GM23338 (cell line): ENCODE data around the gene CLEC14A. TPM values are rescaled to one million over a fixed set of nuclear protein-coding genes. Genes with fewer than 3 reads are reported as not detected.

Source experiments
- ATAC-seq: fragments of 200-7000 bp; cut with Tn5 transposase; 3 replicates; pipeline ENCODE4 v1.9.1; 2020
- DNase-seq: peaks from one replicate; pipeline ENCODE4 v3.0.0-alpha.2; 2015; ENCODE audit warnings: low spot score
- H2AFZ ChIP-seq: fragments of 200-600 bp; sonication (generic); 2 replicates; pipeline ENCODE4 v1.8.0; 2016; ENCODE audit warnings: antibody characterized with exemption, mild to moderate bottlenecking, moderate library complexity
- H3F3A ChIP-seq: fragments of 200-600 bp; sonication (generic); replicated peaks from 2 replicates; pipeline ENCODE4 v1.8.0; 2017; ENCODE audit warnings: antibody characterized with exemption, mixed run types, low read depth
- H3K27ac ChIP-seq: fragments of 200-600 bp; sonication (generic); 2 replicates; pipeline ENCODE4 v1.6.1; 2016; ENCODE audit warnings: low read depth
- H3K27me3 ChIP-seq: fragments of 200-600 bp; sonication (generic); 2 replicates; pipeline ENCODE4 v1.8.0; 2016; ENCODE audit warnings: mild to moderate bottlenecking, mixed run types, moderate library complexity; ENCODE audit not compliant: insufficient read depth
- H3K36me3 ChIP-seq: fragments of 200-600 bp; sonication (generic); 2 replicates; pipeline ENCODE4 v1.8.0; 2016; ENCODE audit warnings: mild to moderate bottlenecking; ENCODE audit not compliant: insufficient read depth
- H3K4me1 ChIP-seq: fragments of 200-600 bp; sonication (generic); 2 replicates; pipeline ENCODE4 v1.8.0; 2016; ENCODE audit warnings: mild to moderate bottlenecking, moderate library complexity; ENCODE audit not compliant: insufficient read depth
- H3K4me2 ChIP-seq: fragments of 200-600 bp; sonication (generic); 2 replicates; pipeline ENCODE4 v1.7.1; 2017; ENCODE audit warnings: mixed run types
- H3K4me3 ChIP-seq: fragments of 200-600 bp; sonication (generic); 2 replicates; pipeline ENCODE4 v1.6.1; 2016; ENCODE audit warnings: mixed run types
- H3K79me2 ChIP-seq: fragments of 200-600 bp; sonication (generic); replicated peaks from 2 replicates; pipeline ENCODE4 v1.8.0; 2017; ENCODE audit warnings: mild to moderate bottlenecking; ENCODE audit not compliant: insufficient read depth
- H3K9me2 ChIP-seq: fragments of 200-600 bp; sonication (generic); 2 replicates; pipeline ENCODE4 v1.8.0; 2017; ENCODE audit not compliant: insufficient read depth
- H4K20me1 ChIP-seq: fragments of 200-600 bp; sonication (generic); replicated peaks from 2 replicates; pipeline ENCODE4 v1.8.0; 2017; ENCODE audit warnings: mild to moderate bottlenecking; ENCODE audit not compliant: insufficient read depth
- H3K27ac Mint-ChIP-seq: 2 replicates; pipeline ENCODE4 v1.8.0; 2020; ENCODE audit warnings: inconsistent platforms, mild to moderate bottlenecking, moderate library complexity, mixed read lengths
- H3K27me3 Mint-ChIP-seq: 3 replicates; pipeline ENCODE4 v1.8.0; 2022; ENCODE audit warnings: low read depth, mild to moderate bottlenecking, moderate library complexity, mixed read lengths, inconsistent platforms; ENCODE audit not compliant: insufficient read depth, poor library complexity
- H3K36me3 Mint-ChIP-seq: 3 replicates; pipeline ENCODE4 v1.8.0; 2021; ENCODE audit warnings: low read depth, mild to moderate bottlenecking, inconsistent platforms, moderate library complexity, mixed read lengths
- H3K4me1 Mint-ChIP-seq: 3 replicates; pipeline ENCODE4 v1.8.0; 2020; ENCODE audit warnings: mild to moderate bottlenecking, inconsistent platforms, mixed read lengths
- H3K4me3 Mint-ChIP-seq: 3 replicates; pipeline ENCODE4 v1.8.0; 2021; ENCODE audit warnings: moderate library complexity, mild to moderate bottlenecking, inconsistent platforms, mixed read lengths
- H3K9me3 Mint-ChIP-seq: 3 replicates; pipeline ENCODE4 v1.8.0; 2020; ENCODE audit warnings: moderate library complexity, mild to moderate bottlenecking, inconsistent platforms, mixed read lengths
- CREB1 ChIP-seq: fragments of 250-450 bp; sonication (Bioruptor Pico); IDR thresholded peaks from 2 replicates; pipeline ENCODE4 v1.5.0; 2020; ENCODE audit warnings: low read depth, mild to moderate bottlenecking, moderate library complexity
- JUNB ChIP-seq: IDR thresholded peaks from one replicate; pipeline ENCODE4 v1.6.1; 2016; ENCODE audit warnings: antibody characterized with exemption; ENCODE audit not compliant: unreplicated experiment
- NANOG ChIP-seq: IDR thresholded peaks from 2 replicates; pipeline ENCODE4 v1.6.1; 2016; ENCODE audit warnings: antibody characterized with exemption, borderline replicate concordance
- STAT1 ChIP-seq: IDR thresholded peaks from one replicate; pipeline ENCODE4 v1.6.1; 2016; ENCODE audit warnings: antibody characterized with exemption; ENCODE audit not compliant: unreplicated experiment
- ZNF114 ChIP-seq: fragments of 250-450 bp; sonication (Bioruptor Pico); IDR thresholded peaks from 2 replicates; pipeline ENCODE4 v1.5.0; 2020; ENCODE audit warnings: mild to moderate bottlenecking, moderate library complexity
- polyA plus RNA-seq: library from polyadenylated mRNA; unstranded; fragments of >200 nt; fragmentation: Nextera tagmentation; extraction: Ambion mirVana; gene quantifications from 2 replicates; pipeline ENCODE4 v1.2.1, GENCODE V29; 2016
- total RNA-seq: library from RNA; depleted of rRNA; stranded (reverse); fragments of >200 nt; shearing (Covaris generic); gene quantifications from 2 replicates; pipeline ENCODE4 v1.2.3, GENCODE V29; 2014
- TF ChIP-seq, protein P1 (sequence below): fragments of 250-450 bp; sonication (Bioruptor Pico); IDR thresholded peaks from 2 replicates; pipeline ENCODE4 v1.5.0; 2020; ENCODE audit warnings: mild to moderate bottlenecking, moderate library complexity
- TF ChIP-seq, protein P2 (sequence below), 2 experiments: fragments of 200-600 bp in 1 of 2; sonication (generic) in 1 of 2; conservative IDR thresholded peaks; 2 replicates each; pipeline versions ENCODE4 v1.5.1 to v1.6.1; 2016 to 2017; ENCODE audit warnings: antibody characterized with exemption in 2 of 2, low read depth in 2 of 2, mild to moderate bottlenecking in 2 of 2, moderate library complexity in 1 of 2
- TF ChIP-seq, protein P3 (sequence below): IDR thresholded peaks from 2 replicates; pipeline ENCODE4 v1.6.1; 2016; ENCODE audit warnings: antibody characterized with exemption

Gene CLEC14A
- total and polyA plus RNA-seq, 2 experiments from 2014 or later, result not detected

- Histone ChIP-seq H3K4me2 (no peak overlapping the region), H3K36me3 (no peaks in the 10 kb centered on the region), H4K20me1 (no peaks in the 10 kb centered on the region), H3K4me1 (no peaks in the 10 kb centered on the region), H3F3A (no peaks in the 10 kb centered on the region), H3K79me2 (no peaks in the 10 kb centered on the region), H2AFZ (no peak overlapping the region), H3K9me2 (no peaks in the 10 kb centered on the region), H3K4me3 (no peak overlapping the region), H3K27me3 (peaks cover 64% of the 10 kb centered on the region), H3K27ac (no peak overlapping the region)
- ATAC-seq (no peak), DNase-seq (no peak)
- no peak for TF ChIP-seq NANOG
- TF ChIP-seq, protein P1, sequence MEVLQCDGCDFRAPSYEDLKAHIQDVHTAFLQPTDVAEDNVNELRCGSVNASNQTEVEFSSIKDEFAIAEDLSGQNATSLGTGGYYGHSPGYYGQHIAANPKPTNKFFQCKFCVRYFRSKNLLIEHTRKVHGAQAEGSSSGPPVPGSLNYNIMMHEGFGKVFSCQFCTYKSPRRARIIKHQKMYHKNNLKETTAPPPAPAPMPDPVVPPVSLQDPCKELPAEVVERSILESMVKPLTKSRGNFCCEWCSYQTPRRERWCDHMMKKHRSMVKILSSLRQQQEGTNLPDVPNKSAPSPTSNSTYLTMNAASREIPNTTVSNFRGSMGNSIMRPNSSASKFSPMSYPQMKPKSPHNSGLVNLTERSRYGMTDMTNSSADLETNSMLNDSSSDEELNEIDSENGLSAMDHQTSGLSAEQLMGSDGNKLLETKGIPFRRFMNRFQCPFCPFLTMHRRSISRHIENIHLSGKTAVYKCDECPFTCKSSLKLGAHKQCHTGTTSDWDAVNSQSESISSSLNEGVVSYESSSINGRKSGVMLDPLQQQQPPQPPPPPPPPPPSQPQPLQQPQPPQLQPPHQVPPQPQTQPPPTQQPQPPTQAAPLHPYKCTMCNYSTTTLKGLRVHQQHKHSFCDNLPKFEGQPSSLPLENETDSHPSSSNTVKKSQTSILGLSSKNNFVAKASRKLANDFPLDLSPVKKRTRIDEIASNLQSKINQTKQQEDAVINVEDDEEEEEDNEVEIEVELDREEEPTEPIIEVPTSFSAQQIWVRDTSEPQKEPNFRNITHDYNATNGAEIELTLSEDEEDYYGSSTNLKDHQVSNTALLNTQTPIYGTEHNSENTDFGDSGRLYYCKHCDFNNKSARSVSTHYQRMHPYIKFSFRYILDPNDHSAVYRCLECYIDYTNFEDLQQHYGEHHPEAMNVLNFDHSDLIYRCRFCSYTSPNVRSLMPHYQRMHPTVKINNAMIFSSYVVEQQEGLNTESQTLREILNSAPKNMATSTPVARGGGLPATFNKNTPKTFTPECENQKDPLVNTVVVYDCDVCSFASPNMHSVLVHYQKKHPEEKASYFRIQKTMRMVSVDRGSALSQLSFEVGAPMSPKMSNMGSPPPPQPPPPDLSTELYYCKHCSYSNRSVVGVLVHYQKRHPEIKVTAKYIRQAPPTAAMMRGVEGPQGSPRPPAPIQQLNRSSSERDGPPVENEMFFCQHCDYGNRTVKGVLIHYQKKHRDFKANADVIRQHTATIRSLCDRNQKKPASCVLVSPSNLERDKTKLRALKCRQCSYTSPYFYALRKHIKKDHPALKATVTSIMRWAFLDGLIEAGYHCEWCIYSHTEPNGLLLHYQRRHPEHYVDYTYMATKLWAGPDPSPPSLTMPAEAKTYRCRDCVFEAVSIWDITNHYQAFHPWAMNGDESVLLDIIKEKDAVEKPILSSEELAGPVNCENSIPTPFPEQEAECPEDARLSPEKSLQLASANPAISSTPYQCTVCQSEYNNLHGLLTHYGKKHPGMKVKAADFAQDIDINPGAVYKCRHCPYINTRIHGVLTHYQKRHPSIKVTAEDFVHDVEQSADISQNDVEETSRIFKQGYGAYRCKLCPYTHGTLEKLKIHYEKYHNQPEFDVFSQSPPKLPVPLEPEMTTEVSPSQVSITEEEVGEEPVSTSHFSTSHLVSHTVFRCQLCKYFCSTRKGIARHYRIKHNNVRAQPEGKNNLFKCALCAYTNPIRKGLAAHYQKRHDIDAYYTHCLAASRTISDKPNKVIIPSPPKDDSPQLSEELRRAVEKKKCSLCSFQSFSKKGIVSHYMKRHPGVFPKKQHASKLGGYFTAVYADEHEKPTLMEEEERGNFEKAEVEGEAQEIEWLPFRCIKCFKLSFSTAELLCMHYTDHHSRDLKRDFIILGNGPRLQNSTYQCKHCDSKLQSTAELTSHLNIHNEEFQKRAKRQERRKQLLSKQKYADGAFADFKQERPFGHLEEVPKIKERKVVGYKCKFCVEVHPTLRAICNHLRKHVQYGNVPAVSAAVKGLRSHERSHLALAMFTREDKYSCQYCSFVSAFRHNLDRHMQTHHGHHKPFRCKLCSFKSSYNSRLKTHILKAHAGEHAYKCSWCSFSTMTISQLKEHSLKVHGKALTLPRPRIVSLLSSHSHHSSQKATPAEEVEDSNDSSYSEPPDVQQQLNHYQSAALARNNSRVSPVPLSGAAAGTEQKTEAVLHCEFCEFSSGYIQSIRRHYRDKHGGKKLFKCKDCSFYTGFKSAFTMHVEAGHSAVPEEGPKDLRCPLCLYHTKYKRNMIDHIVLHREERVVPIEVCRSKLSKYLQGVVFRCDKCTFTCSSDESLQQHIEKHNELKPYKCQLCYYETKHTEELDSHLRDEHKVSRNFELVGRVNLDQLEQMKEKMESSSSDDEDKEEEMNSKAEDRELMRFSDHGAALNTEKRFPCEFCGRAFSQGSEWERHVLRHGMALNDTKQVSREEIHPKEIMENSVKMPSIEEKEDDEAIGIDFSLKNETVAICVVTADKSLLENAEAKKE (CRISPR knock-in tag), result no peak
- TF ChIP-seq JUNB, result no peak
- TF ChIP-seq, protein P2, sequence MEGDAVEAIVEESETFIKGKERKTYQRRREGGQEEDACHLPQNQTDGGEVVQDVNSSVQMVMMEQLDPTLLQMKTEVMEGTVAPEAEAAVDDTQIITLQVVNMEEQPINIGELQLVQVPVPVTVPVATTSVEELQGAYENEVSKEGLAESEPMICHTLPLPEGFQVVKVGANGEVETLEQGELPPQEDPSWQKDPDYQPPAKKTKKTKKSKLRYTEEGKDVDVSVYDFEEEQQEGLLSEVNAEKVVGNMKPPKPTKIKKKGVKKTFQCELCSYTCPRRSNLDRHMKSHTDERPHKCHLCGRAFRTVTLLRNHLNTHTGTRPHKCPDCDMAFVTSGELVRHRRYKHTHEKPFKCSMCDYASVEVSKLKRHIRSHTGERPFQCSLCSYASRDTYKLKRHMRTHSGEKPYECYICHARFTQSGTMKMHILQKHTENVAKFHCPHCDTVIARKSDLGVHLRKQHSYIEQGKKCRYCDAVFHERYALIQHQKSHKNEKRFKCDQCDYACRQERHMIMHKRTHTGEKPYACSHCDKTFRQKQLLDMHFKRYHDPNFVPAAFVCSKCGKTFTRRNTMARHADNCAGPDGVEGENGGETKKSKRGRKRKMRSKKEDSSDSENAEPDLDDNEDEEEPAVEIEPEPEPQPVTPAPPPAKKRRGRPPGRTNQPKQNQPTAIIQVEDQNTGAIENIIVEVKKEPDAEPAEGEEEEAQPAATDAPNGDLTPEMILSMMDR (conservative IDR thresholded peaks at IDR 0.05; ENCODE audit: low read depth in 2 of 2), result no peak
- no peak for TF ChIP-seq ZNF114
- no peak for TF ChIP-seq CREB1 (CRISPR knock-in tag)
- no peak for TF ChIP-seq STAT1
- TF ChIP-seq, protein P3, sequence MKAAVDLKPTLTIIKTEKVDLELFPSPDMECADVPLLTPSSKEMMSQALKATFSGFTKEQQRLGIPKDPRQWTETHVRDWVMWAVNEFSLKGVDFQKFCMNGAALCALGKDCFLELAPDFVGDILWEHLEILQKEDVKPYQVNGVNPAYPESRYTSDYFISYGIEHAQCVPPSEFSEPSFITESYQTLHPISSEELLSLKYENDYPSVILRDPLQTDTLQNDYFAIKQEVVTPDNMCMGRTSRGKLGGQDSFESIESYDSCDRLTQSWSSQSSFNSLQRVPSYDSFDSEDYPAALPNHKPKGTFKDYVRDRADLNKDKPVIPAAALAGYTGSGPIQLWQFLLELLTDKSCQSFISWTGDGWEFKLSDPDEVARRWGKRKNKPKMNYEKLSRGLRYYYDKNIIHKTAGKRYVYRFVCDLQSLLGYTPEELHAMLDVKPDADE, result no peak
- Mint-ChIP-seq H3K4me1 (no peaks in the 10 kb centered on the region), H3K27me3 (no peaks in the 10 kb centered on the region), H3K9me3 (no peaks in the 10 kb centered on the region; the same call in 2 of the 3 replicates), H3K36me3 (no peaks in the 10 kb centered on the region; the same call in 2 of the 3 replicates), H3K4me3 (no peak overlapping the region), H3K27ac (no peak overlapping the region)
Measured at GRCh38 chr14:38233218-38233617, 22.7 kb downstream of the CLEC14A start.
